Fibroblast of the aortic adventitia (primary cell): Measurements from ENCODE around the gene DYNC1LI1. TPM values are rescaled to one million over a fixed set of nuclear protein-coding genes. Genes with fewer than 3 reads are reported as not detected.

ENCODE experiments used
- DNase-seq: peaks from one replicate; pipeline ENCODE4 v3.0.0-alpha.2; 2010; ENCODE audit warnings: low read depth
- H3K4me3 ChIP-seq: 2 replicates; pipeline ENCODE4 v1.5.1; 2011; ENCODE audit warnings: low read depth, mild to moderate bottlenecking, control low read depth, low read length, moderate library complexity
- total RNA-seq: library from RNA; depleted of rRNA; stranded (reverse); fragments of >200 nt; gene quantifications from 2 replicates; pipeline ENCODE4 v1.2.3, GENCODE V29; 2012; ENCODE audit warnings: low replicate concordance
- TF ChIP-seq, protein P1 (sequence below): IDR thresholded peaks from 2 replicates; pipeline ENCODE4 v1.5.1; 2011; ENCODE audit warnings: mild to moderate bottlenecking, low read length, control low read depth, inconsistent platforms; ENCODE audit not compliant: insufficient read depth

The DYNC1LI1 gene
- total RNA-seq, 1 donor, result 42.5 TPM

DNA sequence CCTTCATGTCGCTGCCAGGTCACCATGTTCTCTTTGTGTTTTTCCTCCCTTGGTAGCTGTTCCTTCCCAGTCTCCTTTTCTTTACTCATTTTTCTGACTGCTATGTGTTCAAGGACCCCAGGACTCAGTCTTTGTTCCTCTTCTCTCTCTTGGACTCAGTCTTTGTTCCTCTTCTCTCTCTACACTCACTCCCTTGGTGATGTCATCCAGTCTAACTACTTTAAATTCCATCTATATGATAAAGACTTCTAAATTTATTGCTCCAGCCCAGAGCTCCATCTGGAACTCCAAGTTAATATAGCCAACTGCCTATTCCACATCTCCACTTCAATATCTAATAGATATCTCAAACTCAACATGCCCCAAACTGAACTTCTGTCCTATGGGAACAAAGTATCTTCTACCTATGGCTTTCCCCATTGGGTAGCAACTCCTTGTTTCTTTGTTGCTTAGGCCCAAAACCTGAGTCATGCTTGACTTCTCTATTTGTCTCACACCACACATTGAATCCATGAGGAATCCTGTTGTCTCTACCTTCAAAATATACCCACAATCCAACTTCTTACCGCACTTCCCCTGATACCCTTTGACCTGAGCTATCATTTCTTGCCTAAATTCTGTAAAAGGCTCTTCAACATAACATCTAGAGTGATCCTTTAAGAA is 4.9 kb upstream of the DYNC1LI1 start:
- DNase-seq, result no peak
- TF ChIP-seq, protein P1, sequence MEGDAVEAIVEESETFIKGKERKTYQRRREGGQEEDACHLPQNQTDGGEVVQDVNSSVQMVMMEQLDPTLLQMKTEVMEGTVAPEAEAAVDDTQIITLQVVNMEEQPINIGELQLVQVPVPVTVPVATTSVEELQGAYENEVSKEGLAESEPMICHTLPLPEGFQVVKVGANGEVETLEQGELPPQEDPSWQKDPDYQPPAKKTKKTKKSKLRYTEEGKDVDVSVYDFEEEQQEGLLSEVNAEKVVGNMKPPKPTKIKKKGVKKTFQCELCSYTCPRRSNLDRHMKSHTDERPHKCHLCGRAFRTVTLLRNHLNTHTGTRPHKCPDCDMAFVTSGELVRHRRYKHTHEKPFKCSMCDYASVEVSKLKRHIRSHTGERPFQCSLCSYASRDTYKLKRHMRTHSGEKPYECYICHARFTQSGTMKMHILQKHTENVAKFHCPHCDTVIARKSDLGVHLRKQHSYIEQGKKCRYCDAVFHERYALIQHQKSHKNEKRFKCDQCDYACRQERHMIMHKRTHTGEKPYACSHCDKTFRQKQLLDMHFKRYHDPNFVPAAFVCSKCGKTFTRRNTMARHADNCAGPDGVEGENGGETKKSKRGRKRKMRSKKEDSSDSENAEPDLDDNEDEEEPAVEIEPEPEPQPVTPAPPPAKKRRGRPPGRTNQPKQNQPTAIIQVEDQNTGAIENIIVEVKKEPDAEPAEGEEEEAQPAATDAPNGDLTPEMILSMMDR, result no peak

DNA sequence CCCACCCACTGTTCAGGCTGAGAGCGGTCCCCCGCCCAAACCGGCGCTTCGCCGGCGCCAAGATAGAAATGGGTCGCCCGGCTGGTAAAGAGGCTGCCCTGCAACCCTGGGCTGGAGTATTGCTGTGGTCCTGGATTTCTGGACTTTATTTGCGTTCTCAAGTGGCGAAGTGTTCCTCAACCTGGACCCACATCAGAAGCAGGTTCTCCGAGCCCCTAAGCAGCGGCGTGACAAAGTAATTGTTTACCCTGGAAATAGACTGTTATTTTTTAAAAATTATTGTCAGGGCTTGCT is 481 bp upstream of the DYNC1LI1 start:
- TF ChIP-seq, protein P1, result no peak
- H3K4me3 ChIP-seq, result peak overlapping the region; percentile 90
- no peak for DNase-seq

More for the DNA sequence above, 4.9 kb upstream of the DYNC1LI1 start:
- no peak overlapping the region for H3K4me3 ChIP-seq

DNA sequence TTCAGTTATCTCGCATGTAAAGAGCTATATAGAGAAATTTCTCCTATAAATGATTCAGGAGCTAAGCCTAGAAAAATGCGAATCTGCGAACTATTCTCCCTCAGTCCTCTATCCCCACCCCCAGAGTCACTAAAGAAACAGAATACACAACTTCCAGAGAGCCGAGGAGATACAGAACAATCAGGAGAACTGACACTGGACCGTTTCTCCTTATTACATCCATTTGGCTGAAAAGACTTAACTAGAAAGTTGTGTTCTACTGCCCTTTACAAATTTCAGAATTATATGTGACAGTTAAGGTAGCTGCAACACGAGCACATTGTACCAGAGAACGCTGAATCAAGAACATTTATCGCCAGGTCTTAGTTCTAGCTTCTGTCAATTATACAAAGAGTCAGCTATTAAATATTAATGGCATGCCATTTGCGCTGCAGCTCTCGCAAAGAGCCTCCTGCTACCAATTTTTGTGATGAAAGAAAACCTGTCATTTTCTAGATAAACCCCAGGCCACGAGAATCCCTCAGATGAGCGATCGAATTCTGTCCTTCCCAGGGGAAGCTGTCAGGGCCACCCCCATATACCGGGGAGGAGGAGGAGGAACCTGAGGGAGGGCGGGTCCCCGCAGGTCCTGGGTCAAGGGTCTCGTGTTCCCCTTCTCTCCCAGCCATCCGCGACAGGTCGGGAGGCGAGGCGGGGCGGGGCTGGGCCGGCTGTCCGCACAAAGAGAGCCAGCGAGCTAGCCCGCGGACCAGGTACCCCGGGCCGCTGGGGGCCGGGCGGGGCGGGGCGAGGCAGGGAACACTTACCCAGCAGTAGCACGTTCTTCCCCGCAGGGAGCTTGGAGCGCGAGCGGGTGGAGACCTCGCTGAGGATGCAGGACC is 878 bp downstream of the DYNC1LI1 start:
- TF ChIP-seq, protein P1, result no peak
- H3K4me3 ChIP-seq, result peak overlapping the region; percentile 90
- DNase-seq, result peak; percentile 34

DNA sequence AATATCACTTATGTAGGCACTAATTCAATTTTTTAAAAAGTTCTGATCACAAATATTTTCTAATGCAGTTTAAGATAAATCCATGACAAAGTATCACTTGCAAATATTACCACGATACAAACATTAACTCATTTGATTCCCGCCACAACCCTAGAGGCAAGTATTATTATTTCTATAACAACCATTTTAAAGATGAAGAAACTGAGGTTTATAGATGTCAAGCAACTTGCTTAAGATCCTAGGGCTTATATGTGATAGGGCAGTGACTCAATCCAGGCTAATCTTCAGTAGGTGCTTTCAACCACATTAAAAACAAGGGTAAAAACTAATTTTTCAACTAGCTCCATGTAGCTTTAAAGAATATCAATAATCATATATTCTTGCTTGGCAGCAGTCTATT is 1.7 kb downstream of the DYNC1LI1 start:
- H3K4me3 ChIP-seq, result peak overlapping the region; percentile 90
- peak; percentile 8 for DNase-seq
- TF ChIP-seq, protein P1, result no peak

DNA sequence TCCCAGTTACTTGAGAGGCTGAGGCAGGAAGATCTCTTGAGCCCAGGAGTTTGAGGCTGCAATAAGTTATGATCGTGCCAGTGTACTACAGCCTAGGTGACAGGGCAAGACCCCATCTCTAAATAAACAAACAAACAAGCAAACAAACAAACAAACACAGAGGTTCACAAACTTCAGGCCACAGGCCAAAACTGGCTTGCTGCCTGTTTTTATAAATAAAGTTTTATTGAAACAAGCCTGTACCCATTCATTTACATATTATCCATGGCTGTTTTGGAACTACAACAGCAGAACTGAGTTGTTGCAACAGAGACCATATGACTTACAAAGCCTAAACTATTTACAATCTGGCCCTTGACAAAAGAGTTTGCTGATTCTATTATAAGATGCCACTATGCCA is 6.5 kb downstream of the DYNC1LI1 start:
- DNase-seq, result peak; percentile 4
- TF ChIP-seq, protein P1, result no peak
- H3K4me3 ChIP-seq, result no peak overlapping the region

DNA sequence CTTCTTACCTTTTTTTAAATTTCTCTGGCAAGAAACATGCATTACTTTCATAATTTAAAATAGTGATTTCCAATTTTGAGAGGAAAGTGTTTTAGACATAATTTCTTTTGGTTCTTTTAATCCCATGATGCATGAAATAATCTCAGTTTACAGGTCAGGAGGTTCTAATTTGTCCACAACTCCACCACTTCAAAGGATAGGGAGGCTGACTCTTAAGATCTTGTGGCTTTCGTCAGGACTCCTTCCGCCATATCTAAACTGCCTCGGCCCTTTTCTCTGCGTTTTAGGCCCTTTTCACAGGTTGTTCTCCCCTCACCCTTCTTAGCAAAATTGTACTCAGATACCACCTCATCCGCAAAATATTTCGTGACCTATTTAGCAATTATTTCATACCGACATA is 8.0 kb downstream of the DYNC1LI1 start:
- TF ChIP-seq, protein P1, result no peak
- DNase-seq, result no peak
- H3K4me3 ChIP-seq, result no peak overlapping the region
